Stimulated activated CD8-positive, alpha-beta memory T cell treated with anti-CD3 and anti-CD28 coated beads, Interleukin-7, amount 100 ng/mL, for 4 hours (primary cell): ENCODE measurements around the gene NLK.
"Not testable (repeated sequence)": the region's sequence is repeated elsewhere in the genome, so short reads cannot be mapped to it uniquely, and the experiment has no call there.

Experiments
- DNase-seq, 2 donors: peaks; one replicate each; pipeline ENCODE4 v3.0.0-alpha.2; 2020; ENCODE audit warnings: low read depth in 2 of 2

NLK gene

GRCh38 chr17:28155405-28155804 is 112.9 kb downstream of the NLK start:
- DNase-seq, result not testable (repeated sequence)

DNA sequence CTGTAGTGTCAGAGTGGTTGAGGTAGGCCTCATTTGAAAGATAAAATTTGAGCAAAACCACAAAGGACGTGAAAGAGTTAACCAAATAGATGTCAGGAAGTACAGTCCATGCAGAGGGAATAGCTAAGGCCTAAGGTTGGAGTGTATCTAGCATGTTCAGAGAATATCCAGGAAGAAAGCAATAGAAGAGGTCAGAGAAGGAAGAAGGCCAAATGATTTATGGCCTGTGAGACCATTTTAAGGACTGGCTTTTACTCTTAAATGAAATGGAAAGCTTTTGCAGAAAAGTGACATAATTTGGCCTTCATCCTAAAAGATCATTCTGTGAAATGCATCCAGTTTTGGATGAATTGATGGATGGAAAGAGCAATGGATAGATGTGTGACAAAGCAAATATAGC is 116.5 kb downstream of the NLK start:
- no peak for DNase-seq

DNA sequence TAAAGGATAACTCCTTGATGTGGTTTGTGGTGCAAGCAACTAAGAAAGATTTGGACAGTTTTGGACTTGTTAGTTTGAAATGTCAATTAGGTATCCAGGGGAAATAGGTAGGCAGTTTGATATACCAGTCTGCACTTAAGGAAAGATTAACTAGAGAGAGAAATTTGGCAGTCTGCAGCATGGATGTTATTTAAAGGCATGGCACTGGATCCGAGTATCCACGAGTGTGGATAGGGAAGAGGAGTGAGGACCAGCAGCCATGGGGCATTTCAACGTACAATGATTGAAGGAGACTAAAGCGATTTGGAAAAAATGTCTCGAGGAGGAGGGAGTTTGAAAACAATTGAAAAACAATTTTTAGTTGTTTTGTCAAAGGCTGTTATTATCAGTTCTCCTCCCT is 117.4 kb downstream of the NLK start:
- no peak for DNase-seq

- DNase-seq, result no peak
These were observed 118.1 kb downstream of the NLK start for GRCh38 chr17:28160610-28161009.

- DNase-seq, result no peak
These were observed 118.8 kb downstream of the NLK start for GRCh38 chr17:28161311-28161710.

DNA sequence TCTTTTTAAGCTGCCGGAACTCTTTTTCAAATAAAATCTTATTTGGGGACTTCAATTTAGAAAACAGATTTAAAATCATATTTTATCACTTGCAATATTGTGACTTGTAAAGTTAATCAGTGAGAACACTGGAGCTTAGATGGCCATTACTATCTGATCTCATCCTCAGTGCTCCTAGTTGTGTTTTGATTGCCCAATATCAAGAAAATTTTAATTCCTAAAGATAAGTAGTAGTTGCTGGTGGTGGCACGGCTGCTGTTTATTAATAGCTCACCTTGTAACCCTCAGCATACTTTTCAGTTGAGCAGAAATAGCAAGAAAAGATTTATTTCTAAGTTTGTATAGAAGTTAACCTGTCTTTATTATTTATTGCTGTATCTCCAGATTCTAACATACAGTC is 124.0 kb downstream of the NLK start:
- no peak for DNase-seq

- DNase-seq, result no peak
These were observed 127.3 kb downstream of the NLK start for GRCh38 chr17:28169621-28170349.

GRCh38 chr17:28170771-28171170 is 128.3 kb downstream of the NLK start:
- no peak for DNase-seq

- DNase-seq, result no peak
These were observed 130.6 kb downstream of the NLK start for GRCh38 chr17:28173031-28173561.

DNA sequence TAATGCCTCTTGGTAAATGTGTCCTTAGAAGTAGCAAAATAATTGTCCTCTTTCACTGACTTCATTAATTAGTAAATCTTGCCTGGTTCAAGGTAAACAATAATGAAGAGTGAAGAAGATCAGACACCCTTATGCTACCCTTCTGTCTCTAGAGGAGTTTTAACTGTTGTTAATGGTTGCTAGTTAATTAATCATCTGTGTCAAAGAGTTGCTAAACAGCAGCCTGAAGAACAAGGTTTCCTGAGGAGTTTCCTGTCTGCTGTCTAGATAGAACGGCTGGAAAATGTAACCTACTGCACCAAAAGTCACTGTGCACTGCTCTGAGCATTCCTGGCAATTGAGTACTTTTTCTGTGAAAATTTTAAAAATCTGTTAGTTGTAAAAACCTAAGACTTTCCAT is 131.3 kb downstream of the NLK start:
- no peak for DNase-seq

DNA sequence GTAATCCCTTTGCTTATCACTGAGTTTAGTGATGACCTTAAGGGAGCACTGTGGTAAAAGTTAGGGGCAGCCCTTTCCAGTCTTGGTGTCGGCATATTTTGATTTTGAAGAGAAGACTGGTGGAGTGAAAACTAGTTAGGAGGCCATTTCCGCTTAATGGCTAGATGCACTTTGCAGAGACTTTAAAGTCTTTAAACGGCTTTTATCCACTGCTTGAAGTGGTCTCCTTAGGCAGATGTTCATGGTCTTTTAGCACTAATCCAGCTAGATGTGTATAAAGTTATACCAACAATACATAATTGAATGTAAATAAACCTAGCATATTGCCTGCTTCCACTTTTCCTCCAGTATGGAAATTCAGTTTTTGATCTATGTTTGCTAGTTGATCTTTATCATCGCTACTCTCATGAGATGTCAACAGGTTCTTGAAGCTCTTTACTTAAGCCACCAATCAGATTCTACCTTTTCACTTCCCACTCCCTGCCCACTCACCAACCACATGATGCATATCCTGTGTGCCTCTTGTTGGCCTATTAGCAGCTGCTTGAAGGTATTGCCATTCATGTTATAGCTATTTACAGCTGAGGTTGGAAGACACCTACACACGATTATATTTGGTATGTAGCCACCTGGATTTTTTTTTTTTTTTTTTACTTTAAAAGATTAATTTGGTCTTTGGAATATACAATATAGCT is 132.0 kb downstream of the NLK start:
- DNase-seq, result peak; percentile 13 to 34

- DNase-seq, result no peak
These were observed 134.9 kb downstream of the NLK start for GRCh38 chr17:28177351-28177750.

DNA sequence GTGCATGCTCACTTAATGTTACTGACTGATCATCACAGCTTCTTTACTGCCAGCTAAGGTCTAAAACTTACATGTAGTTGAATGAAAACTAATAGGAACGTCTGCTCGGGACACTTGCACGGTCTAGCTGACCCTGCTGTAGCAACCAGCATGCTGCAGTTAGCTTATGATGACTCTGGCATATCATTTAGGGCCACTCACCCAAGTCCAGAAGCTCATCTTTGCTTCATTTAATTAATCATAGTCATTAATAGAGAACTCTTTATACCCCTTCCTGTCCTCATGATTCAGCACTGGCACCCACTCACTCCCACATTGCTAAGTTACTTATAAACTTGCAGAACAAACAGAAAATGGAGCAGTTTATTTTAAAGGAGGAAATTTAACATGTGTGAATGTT is 136.3 kb downstream of the NLK start:
- DNase-seq, result no peak

GRCh38 chr17:28180449-28180848 is 138.0 kb downstream of the NLK start:
- DNase-seq, result no peak

DNA sequence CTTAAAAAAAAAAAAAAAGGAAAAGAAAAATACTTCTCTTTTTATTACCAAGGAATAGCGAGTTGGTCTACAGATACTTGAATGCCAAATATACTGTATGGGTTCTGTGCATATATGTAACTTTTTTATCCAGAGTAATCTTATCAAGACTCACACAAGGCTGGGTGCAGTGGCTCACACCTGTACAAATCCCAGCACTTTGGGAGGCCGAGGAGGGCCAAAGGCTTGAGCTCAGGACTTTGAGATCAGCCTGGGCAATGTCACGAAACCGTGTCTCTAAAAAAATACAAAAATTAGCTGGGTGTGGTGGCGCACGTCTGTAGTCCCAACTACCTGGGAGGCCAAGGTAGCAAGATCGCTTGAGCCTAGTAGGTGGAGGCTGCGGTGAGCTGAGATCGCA is 139.1 kb downstream of the NLK start:
- DNase-seq, result no peak

- no peak for DNase-seq
These were observed 140.1 kb downstream of the NLK start for GRCh38 chr17:28182559-28182958.

DNA sequence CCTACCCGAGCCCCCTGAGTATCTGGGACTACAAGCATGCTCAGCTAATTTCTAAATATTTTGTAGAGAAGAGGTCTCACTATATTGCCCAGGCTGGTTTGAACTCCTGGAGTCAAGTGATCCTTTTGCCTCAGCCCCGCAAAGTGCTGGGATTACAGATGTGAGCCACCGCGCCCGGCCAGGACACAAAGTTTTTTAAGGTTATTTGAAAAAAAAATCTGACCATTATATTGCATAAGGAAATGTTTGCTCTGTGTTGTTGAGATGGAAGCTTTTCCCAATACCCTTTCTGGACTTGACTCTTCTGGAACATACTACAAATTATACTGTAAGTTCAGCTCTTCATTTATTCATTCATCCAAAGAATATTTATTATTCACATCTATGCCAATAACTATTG is 143.2 kb downstream of the NLK start:
- DNase-seq, result no peak

- not testable (repeated sequence) for DNase-seq
These were observed 144.0 kb downstream of the NLK start for GRCh38 chr17:28186472-28186871.

GRCh38 chr17:28187931-28188330 is 145.5 kb downstream of the NLK start:
- no peak for DNase-seq

DNA sequence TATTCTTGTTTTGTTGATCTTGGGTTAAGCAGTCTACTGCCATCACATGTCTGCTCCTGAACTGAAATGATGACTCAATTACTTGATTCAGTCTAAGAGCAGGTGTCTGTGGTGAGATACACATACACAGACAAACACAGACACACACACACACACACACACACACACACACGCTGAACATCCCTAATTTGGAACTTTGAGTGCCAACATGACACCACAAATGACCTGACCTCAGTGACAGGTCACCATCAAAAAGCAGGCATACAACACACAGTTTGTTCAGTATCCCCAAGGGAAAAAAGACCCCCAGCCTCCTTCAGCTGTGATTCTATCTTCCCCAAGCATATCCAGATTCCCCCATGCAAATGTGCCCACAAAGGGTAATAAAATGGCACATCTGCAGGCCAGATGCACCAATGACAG is 146.4 kb downstream of the NLK start:
- no peak for DNase-seq

GRCh38 chr17:28189667-28190066 is 147.2 kb downstream of the NLK start:
- no peak for DNase-seq

DNA sequence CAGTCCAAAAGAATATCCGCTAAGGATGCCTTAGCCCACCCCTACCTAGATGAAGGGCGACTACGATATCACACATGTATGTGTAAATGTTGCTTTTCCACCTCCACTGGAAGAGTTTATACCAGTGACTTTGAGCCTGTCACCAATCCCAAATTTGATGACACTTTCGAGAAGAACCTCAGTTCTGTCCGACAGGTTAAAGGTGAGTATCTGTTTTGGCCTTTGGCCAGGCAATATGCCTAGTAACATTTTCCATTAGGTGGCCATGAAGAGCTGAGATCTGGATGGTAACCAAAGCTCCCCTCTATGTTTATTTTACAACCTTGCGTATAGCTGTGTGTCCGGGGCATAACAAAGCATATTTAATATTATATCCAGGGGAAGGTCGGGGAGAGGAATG is 148.5 kb downstream of the NLK start:
- no peak for DNase-seq

DNA sequence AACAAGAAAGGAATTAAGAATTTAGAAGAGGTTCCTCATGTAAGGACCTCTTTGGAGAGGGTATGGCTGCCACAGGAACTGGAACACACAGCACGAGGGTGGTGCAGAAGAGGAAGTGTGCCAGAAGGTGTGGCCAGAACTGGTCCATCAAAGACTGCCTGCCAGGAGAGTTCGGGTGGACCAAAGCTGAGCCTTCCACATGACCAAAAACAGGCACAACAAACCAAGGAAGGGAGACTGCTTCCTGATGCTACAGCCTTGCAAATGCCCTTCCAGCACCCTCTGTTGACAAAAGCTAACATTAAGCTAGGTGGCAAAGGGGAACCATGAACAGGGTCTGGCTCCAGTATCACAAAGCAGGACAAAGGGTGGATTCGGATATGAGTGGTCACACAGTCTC is 150.8 kb downstream of the NLK start:
- no peak for DNase-seq
